GM23248 (cell line): ENCODE results near the gene NUBP2. TPM values are rescaled to one million over a fixed set of nuclear protein-coding genes. Genes with fewer than 3 reads are reported as not detected.

ENCODE experiments used
- DNase-seq: peaks from one replicate; pipeline ENCODE4 v3.0.0-alpha.2; 2015
- H2AFZ ChIP-seq: fragments of 200-600 bp; sonication (generic); 2 replicates; pipeline ENCODE4 v1.6.1; 2016; ENCODE audit warnings: antibody characterized with exemption
- H3F3A ChIP-seq: fragments of 200-600 bp; sonication (generic); 2 replicates; pipeline ENCODE4 v1.6.1; 2016; ENCODE audit warnings: mild to moderate bottlenecking, antibody characterized with exemption, mixed run types; ENCODE audit not compliant: insufficient read depth
- H3K27ac ChIP-seq: fragments of 200-600 bp; sonication (generic); 2 replicates; pipeline ENCODE4 v1.5.1; 2016; ENCODE audit warnings: mild to moderate bottlenecking
- H3K27me3 ChIP-seq: fragments of 200-600 bp; sonication (generic); replicated peaks from 2 replicates; pipeline ENCODE4 v1.6.1; 2016; ENCODE audit warnings: mild to moderate bottlenecking; ENCODE audit not compliant: insufficient read depth
- H3K36me3 ChIP-seq: fragments of 200-600 bp; sonication (generic); 2 replicates; pipeline ENCODE4 v1.6.1; 2016; ENCODE audit warnings: low read depth, mild to moderate bottlenecking
- H3K4me1 ChIP-seq: fragments of 200-600 bp; sonication (generic); 2 replicates; pipeline ENCODE4 v1.6.1; 2016; ENCODE audit warnings: mild to moderate bottlenecking; ENCODE audit not compliant: insufficient read depth
- H3K4me2 ChIP-seq: fragments of 200-600 bp; sonication (generic); one replicate; pipeline ENCODE4 v1.6.1; 2016; ENCODE audit warnings: mild to moderate bottlenecking; ENCODE audit not compliant: unreplicated experiment
- H3K4me3 ChIP-seq: fragments of 200-600 bp; sonication (generic); 2 replicates; pipeline ENCODE4 v1.5.1; 2016; ENCODE audit warnings: mild to moderate bottlenecking
- H3K79me2 ChIP-seq: fragments of 200-600 bp; sonication (generic); 2 replicates; pipeline ENCODE4 v1.6.1; 2016; ENCODE audit warnings: mild to moderate bottlenecking; ENCODE audit not compliant: insufficient read depth
- H3K9ac ChIP-seq: fragments of 200-600 bp; sonication (generic); 2 replicates; pipeline ENCODE4 v1.6.1; 2016; ENCODE audit warnings: mild to moderate bottlenecking
- H3K9me2 ChIP-seq: fragments of 200-600 bp; sonication (generic); 2 replicates; pipeline ENCODE4 v1.6.1; 2016; ENCODE audit warnings: mixed run types, mild to moderate bottlenecking, moderate library complexity; ENCODE audit not compliant: insufficient read depth
- H3K9me3 ChIP-seq: fragments of 200-600 bp; sonication (generic); one replicate; pipeline ENCODE4 v1.6.1; 2017; ENCODE audit warnings: low read depth
- H4K20me1 ChIP-seq: fragments of 200-600 bp; sonication (generic); 2 replicates; pipeline ENCODE4 v1.6.0; 2016; ENCODE audit not compliant: insufficient read depth
- EZH2 ChIP-seq: fragments of 200-600 bp; sonication (generic); IDR thresholded peaks from 2 replicates; pipeline ENCODE4 v1.6.1; 2018; ENCODE audit warnings: antibody characterized with exemption, mild to moderate bottlenecking; ENCODE audit not compliant: insufficient read depth, poor library complexity, severe bottlenecking
- EZH2phosphoT487 ChIP-seq: fragments of 200-600 bp; sonication (generic); IDR thresholded peaks from 2 replicates; pipeline ENCODE4 v1.6.1; 2018; ENCODE audit warnings: antibody characterized with exemption, moderate library complexity, mild to moderate bottlenecking, low read depth; ENCODE audit not compliant: insufficient read depth
- WGBS, 2 experiments: methylation state at CpG; one replicate each; pipeline ENCODE4 v1.1.6; 2015 to 2017; ENCODE audit warnings: low lambda C conversion rate in 2 of 2, low coverage in 1 of 2; ENCODE audit errors: missing lambda C conversion rate in 2 of 2; 5-methylcytosine and 5-hydroxymethylcytosine counted together
- in situ Hi-C: fragments of 300-500 bp; cut with MboI; formaldehyde crosslinking; loops from 2 replicates; pipeline ENCODE4 v1.15.0; 2020
- polyA plus RNA-seq: library from polyadenylated mRNA; unstranded; fragments of >200 nt; fragmentation: Nextera tagmentation; extraction: Ambion mirVana; gene quantifications from 2 replicates; pipeline ENCODE4 v1.2.1, GENCODE V29; 2016
- total RNA-seq: library from RNA; depleted of rRNA; stranded (reverse); fragments of >200 nt; shearing (Covaris generic); gene quantifications from 2 replicates; pipeline ENCODE4 v1.2.3, GENCODE V29; 2014

The NUBP2 gene
- total and polyA plus RNA-seq, 2 experiments from 2014 or later, result 66.4 to 88.9 TPM

- H3K4me3 ChIP-seq, result no peak overlapping the region
- no peak overlapping the region for H3K9ac ChIP-seq
- peaks cover 7% of the 10 kb centered on the region; the same call in 1 of the 2 replicates for H3K79me2 ChIP-seq
- no peaks in the 10 kb centered on the region for H3K9me2 ChIP-seq
- no peaks in the 10 kb centered on the region for H3F3A ChIP-seq
- WGBS, 2 experiments, result 92 to 93% methylated on average over 37 of the region's 37 CpGs
- H2AFZ ChIP-seq, result no peak overlapping the region
- H3K9me3 ChIP-seq, result no peaks in the 10 kb centered on the region
- no peak overlapping the region for H3K4me2 ChIP-seq
- no peak for DNase-seq
- H4K20me1 ChIP-seq, result no peaks in the 10 kb centered on the region
- in situ Hi-C loops, result no loop called here
- H3K27ac ChIP-seq, result no peak overlapping the region
- no peaks in the 10 kb centered on the region for H3K4me1 ChIP-seq
- H3K27me3 ChIP-seq, result no peaks in the 10 kb centered on the region
- peaks cover 4% of the 10 kb centered on the region; the same call in 1 of the 2 replicates for H3K36me3 ChIP-seq
- TF ChIP-seq EZH2 (no peak), EZH2phosphoT487 (no peak)
Observed at GRCh38 chr16:1757714-1758461, 24.9 kb upstream of the NUBP2 start.

GRCh38 chr16:1758923-1759322, 23.8 kb upstream of the NUBP2 start:
- Histone ChIP-seq H3K79me2 (peaks cover 7% of the 10 kb centered on the region; the same call in 1 of the 2 replicates), H3K9ac (no peak overlapping the region), H2AFZ (no peak overlapping the region), H3K27me3 (no peaks in the 10 kb centered on the region), H3K36me3 (no peaks in the 10 kb centered on the region), H3K9me2 (no peaks in the 10 kb centered on the region), H3F3A (no peaks in the 10 kb centered on the region), H3K27ac (no peak overlapping the region), H3K9me3 (no peaks in the 10 kb centered on the region), H4K20me1 (no peaks in the 10 kb centered on the region), H3K4me1 (no peaks in the 10 kb centered on the region), H3K4me3 (no peak overlapping the region), H3K4me2 (no peak overlapping the region)
- in situ Hi-C loops, result no loop called here
- no peak for DNase-seq
- TF ChIP-seq EZH2phosphoT487, result no peak
- no peak for TF ChIP-seq EZH2
- 95 to 97% methylated on average over 17 to 18 of the region's 18 CpGs for WGBS, 2 experiments

DNA sequence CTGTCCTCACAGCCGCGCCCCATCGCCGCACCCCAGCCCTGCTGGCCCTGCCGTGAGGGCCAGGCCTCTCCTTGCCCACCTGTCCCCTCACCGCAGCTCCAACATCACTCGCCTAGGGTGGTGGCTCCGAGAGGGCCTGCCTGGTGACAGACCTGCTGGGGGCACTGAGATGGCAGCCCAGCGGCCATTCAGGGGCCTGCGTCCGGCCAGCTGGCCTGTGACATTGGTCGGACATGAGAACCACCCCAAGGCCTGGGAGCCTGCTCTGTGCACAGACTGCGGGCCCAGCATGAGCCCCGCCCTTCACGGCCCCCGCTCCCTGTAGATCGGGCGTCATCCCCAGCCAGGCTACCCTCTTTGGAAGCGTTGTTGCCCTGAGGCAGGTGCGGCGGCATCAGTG, 23.2 kb upstream of the NUBP2 start:
- H3K4me3 ChIP-seq, result no peak overlapping the region
- no peak for DNase-seq
- no peak overlapping the region for H2AFZ ChIP-seq
- H4K20me1 ChIP-seq, result no peaks in the 10 kb centered on the region
- TF ChIP-seq EZH2 (no peak), EZH2phosphoT487 (no peak)
- in situ Hi-C loops, result no loop called here
- no peaks in the 10 kb centered on the region for H3K36me3 ChIP-seq
- peaks cover 7% of the 10 kb centered on the region; the same call in 1 of the 2 replicates for H3K79me2 ChIP-seq
- no peak overlapping the region for H3K27ac ChIP-seq
- no peaks in the 10 kb centered on the region for H3K9me3 ChIP-seq
- 90 to 93% methylated on average over 16 to 20 of the region's 21 CpGs for WGBS, 2 experiments
- H3K4me1 ChIP-seq, result no peaks in the 10 kb centered on the region
- H3K4me2 ChIP-seq, result no peak overlapping the region
- H3K27me3 ChIP-seq, result no peaks in the 10 kb centered on the region
- H3F3A ChIP-seq, result no peaks in the 10 kb centered on the region
- no peaks in the 10 kb centered on the region for H3K9me2 ChIP-seq
- H3K9ac ChIP-seq, result no peak overlapping the region

DNA sequence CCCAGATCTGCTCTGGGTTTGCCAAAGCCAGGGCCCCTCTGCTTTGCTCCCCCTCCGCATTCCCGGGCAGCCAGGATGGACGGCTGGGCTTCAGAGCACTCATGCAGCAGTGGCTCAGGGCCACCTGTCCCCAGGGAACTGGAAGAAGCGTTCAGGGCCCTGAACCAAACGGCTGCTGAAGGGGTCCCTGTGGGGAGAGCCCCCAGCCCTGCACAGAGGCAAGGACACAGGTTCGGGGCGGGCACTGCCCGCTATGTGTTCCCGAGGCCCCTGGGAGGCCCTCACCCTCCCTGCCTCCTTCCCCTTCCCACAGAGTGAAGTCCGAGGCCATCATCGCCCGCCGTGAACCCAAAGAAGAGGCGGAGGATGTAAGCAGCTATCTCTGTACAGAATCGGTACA, 21.8 kb upstream of the NUBP2 start:
- Histone ChIP-seq H3K36me3 (no peaks in the 10 kb centered on the region), H3K9me2 (no peaks in the 10 kb centered on the region), H3K79me2 (no peaks in the 10 kb centered on the region), H3K27ac (no peak overlapping the region), H3K4me1 (no peaks in the 10 kb centered on the region), H3K9me3 (no peaks in the 10 kb centered on the region), H3K27me3 (no peaks in the 10 kb centered on the region), H3F3A (no peaks in the 10 kb centered on the region), H3K9ac (no peak overlapping the region), H2AFZ (no peak overlapping the region), H4K20me1 (no peaks in the 10 kb centered on the region), H3K4me3 (no peak overlapping the region), H3K4me2 (no peak overlapping the region)
- no peak for TF ChIP-seq EZH2phosphoT487
- DNase-seq, result no peak
- WGBS, 2 experiments, result 93 to 94% methylated on average over 15 of the region's 15 CpGs
- in situ Hi-C loops, result no loop called here
